22Rv1 (cell line): ENCODE results near the gene SETBP1.

Experiments
- H3K27ac ChIP-seq: fragments of 450-650 bp; 2 replicates; pipeline ENCODE4 v1.5.1; 2017
- CTCF ChIP-seq: fragments of 450-650 bp; IDR thresholded peaks from 2 replicates; pipeline ENCODE4 v1.5.1; 2017; ENCODE audit warnings: mild to moderate bottlenecking
- ZFX ChIP-seq: fragments of 450-650 bp; IDR thresholded peaks from 2 replicates; pipeline ENCODE4 v1.6.1; 2017; ENCODE audit warnings: antibody characterized with exemption, borderline replicate concordance

The SETBP1 gene

DNA sequence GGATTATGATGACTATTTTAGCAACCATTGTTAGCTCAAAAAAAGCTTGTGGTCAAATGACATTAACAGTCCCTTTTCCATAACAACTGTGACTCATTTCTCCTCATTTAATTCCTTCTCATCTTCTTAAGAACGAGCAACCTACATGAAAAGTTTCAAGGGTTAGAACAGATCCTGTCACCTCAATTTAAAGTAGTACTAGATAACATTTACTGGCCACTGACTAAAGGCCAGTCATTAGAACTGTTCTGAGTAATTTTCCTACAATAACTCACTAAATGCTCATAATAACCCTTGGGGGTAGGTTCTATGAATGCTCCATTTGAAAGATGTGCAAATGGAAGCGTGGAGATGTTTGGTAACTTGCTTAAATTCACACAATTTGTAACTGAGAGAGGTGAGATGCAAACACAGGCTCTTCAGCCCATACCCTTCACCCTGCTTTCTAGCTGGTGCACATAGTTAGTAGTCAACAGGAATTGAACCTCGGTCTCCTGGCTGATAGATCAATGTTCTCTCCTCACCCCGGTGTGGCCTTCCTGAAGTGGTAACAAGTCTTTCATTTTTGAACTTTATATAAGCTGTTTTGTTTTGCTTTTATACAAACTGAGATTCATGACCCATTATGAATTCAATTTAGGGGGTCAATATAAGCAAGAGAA lies 212.5 kb downstream of the SETBP1 start:
- TF ChIP-seq ZFX = no peak
- no peak overlapping the region for H3K27ac ChIP-seq

GRCh38 chr18:44893966-44894365 lies 213.3 kb downstream of the SETBP1 start:
- no peak overlapping the region for H3K27ac ChIP-seq
- TF ChIP-seq CTCF = no peak
- no peak for TF ChIP-seq ZFX

DNA sequence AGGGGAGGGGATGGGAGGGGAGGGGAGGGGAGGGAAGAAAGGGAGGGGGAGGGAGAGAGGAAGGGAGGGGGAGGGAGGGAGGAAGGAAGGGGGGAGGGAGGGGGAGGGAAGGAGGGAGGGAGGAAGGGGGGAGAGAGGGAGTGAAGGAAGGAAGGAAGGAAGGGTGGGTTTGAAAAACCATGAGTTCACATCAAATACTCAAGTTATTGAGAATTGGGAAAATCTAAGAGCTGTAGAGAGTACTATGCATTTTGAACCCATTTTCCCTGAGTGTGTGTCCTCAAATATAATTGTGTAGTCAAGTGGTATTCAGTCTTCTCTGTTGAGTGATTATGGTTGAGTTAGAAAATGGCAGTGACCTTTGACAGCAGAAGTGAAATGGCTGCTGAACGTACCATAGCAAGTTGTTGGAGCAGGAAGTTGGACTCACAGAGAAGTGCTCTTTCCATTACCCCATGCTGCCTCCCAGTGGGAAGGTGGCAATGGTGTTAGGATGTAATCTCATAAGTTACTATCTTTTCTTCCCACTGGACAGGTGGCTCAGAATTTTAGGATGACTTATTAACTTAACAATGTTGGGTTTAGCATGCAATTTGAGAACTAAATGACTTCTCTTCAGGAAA lies 214.6 kb downstream of the SETBP1 start:
- H3K27ac ChIP-seq = no peak overlapping the region
- TF ChIP-seq CTCF (peak; percentile 60), ZFX (no peak)

DNA sequence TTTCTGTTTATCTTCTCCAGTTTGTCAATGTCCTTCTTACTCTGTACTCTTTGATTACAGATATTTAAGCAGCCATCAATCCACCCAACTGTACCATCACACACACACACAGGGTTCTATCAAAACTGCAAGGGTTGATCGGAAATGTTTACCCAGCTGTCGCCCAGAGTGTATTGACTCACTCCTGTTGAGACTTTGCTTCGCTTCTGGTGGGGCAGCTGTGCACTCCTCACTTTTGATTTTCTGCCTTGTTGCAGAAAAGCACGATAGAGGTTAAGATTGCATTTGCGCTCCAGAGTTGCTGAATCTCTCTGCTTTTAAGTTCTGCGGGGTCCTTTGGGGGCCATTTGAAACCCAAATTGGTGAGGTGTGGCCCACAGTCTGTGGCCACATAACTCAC lies 216.2 kb downstream of the SETBP1 start:
- TF ChIP-seq CTCF (no peak), ZFX (no peak)
- no peak overlapping the region for H3K27ac ChIP-seq

DNA sequence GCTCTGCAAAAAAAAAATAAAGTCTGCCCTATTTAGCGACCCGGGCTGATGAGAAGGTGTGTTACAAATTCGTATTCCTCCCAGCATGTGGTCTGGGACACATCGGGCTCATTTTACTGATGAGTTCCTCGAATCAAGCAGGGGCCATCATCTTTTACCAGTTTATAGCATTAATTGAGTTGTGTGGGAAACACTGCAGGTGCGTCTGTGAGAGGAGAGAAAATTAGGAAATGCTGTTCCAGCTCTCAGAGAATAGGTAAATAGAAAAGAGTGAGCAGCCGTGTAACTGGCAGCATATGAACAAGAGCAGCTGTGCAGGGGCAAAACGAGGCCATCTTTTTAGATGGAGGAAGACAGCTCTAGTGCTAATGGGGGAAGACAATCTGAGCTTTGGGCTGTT lies 216.7 kb downstream of the SETBP1 start:
- no peak overlapping the region for H3K27ac ChIP-seq
- TF ChIP-seq CTCF = no peak
- TF ChIP-seq ZFX = no peak

DNA sequence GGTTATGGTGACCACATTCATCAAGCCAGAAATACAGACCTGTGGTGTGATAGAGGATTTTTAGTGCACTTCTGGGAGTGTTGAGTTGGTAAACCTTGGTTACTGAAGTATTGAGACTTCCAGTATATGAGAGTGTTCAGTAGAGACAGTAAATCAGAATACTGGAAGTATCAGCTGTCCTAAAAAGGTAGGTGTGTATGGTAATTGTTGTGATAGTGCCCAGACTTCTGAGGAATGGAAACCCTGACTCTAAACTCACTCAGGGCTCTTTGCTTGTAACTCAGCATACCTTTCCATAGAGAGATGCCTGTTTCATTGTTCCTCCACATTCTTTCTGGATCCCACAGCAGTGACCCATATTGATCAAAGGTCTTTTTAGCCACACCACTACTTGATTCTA lies 217.1 kb downstream of the SETBP1 start:
- no peak overlapping the region for H3K27ac ChIP-seq
- TF ChIP-seq ZFX (no peak), CTCF (no peak)

- H3K27ac ChIP-seq = no peak overlapping the region
- TF ChIP-seq CTCF (no peak), ZFX (no peak)
Observed at GRCh38 chr18:44898498-44898897, 217.8 kb downstream of the SETBP1 start.

GRCh38 chr18:44899832-44900231 lies 219.1 kb downstream of the SETBP1 start:
- no peak for TF ChIP-seq ZFX
- no peak for TF ChIP-seq CTCF
- no peak overlapping the region for H3K27ac ChIP-seq
